GM21360 (cell line): ENCODE results near the gene CRISP2.

Source experiments
- ATAC-seq: cut with Tn5 transposase; IDR thresholded peaks from one replicate; pipeline ENCODE4 v1.9.1; 2021; ENCODE audit warnings: mild to moderate bottlenecking, moderate library complexity; ENCODE audit not compliant: unreplicated experiment

The CRISP2 gene

DNA sequence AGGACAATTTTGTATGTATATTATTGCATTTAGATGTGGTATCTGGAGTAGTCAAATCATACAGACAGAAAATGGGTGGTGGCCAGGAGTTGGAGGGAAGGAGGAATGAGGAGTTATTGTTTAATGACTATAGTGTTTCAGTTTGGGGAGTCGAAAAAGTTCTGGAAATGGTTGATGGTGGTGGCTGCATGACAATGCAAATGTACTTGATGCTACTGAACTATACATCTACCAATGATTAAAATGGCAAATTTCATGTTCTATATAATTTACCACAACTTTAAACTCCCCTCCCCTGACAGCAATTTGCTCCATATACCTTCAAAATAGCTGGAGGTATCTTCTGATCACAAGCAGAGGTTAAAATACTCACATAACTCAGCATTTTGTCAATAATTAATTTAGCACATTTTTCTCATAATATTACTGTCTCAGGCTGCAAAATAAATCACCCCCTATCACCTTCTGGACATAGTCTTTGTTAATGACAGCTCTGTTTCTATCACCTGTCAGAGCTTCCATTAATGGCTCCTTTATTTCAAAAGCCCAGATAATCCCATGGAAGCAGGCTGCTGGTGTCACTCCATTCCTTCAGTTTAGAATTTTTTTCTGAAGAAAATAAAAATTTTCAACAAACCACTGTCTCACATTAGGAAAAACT lies 51.0 kb downstream of the CRISP2 start:
- no peak for ATAC-seq

DNA sequence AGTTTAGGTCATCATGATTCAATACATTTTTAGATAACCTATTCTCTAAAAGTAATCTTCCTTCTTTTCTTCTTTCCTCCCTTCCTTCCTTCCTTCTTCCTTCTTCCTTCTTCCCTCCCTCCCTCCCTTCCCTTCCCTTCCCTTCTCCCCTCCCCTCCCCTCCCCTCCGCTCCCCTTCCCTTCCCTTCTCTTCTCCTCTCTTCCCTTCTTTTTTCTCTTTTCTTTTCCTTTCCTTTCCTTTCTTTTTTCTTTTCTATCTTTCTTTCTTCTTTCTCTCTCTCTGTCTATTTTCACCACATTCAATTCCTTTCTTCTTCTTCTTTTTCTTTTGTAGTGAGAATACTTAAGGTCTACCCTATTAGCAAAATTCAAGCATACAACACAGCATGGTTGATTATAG lies 59.4 kb downstream of the CRISP2 start:
- no peak for ATAC-seq

DNA sequence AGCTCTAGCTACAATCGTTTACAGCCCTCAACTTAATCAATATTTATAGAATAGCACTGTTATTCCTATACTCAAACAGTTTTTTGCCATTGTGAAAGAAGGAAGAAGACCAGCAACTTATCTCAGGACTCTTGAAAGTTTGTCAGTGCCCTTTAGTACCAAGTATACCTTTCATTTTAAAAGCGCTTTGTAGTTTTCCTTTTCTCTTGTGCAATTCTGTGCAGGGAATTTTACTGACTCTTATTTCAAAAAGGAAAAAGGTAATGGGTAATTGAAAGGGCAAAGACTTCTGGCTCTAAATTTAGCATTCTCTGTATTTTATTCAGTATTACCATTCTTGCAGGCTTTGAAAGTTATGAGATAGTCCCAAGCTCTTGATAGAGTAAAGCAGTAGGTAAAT lies 59.9 kb downstream of the CRISP2 start:
- ATAC-seq = no peak

DNA sequence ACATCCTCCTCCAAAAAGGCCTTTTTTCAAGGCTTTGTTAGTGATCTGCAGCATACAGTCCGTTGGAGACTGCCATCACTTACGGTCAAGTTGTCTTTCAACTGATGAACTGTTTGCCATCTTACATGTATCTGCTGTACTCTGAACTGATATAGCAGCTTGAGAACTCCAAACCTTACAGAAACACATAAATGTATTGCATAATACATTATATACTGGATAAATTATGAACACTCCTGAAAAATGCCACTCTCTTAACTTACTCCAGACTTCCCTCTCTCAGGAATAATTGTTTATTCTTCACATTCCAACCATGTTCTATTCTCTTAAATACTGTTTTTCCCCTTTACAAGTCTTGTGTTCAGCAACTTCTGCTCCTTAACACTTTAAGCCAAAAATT lies 62.1 kb downstream of the CRISP2 start:
- ATAC-seq = no peak

DNA sequence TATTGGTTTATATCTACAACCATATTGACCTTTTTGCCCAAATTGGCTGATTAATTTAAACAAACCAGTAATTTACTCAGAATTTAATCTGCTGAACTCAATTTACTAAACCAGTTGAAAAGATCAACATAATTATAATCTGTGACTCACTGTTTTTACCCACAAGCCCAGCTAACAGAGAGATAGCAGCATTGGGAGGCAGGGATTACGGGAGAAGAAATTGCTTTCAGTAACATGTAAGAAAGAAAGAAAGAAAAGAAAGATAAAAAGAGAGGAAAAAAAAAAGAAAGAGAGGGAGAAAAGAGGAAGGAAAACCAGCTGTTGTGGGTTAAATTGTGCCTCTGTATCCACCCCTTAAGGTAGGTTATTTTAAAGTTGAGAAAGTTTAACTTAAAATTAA lies 63.4 kb downstream of the CRISP2 start:
- no peak for ATAC-seq

DNA sequence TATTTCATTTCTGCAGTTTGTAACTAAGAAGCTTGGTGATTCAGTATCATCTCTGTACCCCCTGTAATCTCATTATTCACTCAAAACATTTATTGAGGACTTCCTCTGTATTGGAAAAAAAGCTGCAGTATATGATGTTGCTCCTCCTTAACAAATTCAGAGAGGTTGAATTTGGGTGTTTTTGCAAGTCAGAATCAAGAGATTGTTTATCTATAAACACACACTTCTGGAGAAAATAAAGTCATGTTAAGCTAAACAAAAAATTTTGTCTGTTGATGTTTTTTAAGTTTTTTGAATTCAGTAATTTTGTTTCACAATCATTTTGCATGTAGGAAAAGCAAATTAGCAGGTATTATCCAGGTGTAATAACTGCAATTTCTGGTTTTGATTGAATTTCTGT lies 65.3 kb downstream of the CRISP2 start:
- ATAC-seq = no peak

DNA sequence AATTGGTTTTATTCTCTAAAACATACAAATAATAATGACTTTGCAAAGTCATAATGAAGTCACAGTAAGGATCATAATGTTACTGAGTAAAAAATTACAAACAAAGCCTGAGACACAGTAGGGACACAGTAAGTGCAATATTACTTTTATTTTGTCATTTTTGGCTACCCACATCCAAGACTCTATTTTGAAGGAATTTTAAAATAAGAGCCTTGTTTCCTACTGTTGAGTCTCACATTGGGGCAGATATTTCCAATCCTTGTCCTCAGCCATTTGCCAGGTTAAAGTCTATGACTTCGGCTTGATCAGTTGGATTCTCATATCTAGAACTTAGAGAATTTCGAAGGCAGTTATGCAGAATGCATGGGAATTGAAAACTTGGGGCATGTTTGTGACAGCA lies 65.9 kb downstream of the CRISP2 start:
- no peak for ATAC-seq

DNA sequence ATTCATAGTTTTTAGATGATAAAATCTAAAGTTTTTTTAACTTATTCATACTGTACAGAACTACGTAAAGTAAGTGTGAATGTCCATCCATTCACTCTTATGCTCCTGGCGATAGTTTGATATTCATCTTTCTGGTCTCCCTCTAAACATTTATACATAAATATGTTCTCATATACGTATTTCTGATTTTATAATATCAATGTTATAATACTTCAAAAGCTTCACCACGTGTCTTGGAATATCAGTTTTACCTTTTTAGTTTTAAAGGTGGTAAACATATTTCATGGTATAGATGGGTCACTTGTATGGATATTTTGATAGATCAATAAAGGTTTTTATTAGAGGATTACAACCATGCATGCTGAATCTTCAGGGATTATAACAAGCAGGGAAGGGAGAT lies 66.4 kb downstream of the CRISP2 start:
- no peak for ATAC-seq

DNA sequence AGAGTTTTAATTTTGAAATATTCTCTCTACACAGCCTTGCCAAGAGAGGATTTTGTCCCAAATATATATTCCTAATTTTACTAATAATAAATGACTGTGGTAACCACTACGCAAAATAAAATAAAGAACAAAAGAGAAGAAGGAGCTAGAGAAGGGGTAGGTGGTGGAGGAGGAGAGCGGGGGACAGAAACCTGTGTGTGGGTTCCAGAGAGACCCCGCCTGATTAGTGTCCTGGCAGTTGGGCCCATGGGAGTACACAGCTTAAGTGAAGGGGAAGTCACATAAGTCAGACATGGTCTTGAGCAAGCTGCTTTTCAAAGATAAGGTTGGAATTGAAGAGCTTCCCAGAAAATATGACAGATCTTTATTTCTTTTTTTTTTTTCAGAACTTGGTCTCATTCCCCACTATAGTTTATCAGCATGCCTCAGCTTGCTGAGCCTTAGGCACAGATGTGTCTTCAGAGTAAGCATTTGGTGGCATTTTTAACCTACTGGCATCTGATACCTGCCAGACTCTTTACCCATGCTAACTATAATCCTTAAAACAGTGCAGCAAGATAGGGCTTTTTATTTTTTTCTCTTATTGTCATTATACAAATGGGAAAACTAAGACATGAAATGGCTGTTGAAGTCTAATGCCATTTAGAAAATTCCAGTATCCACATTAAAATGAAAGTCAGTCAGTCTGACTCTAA lies 67.1 kb downstream of the CRISP2 start:
- no peak for ATAC-seq

DNA sequence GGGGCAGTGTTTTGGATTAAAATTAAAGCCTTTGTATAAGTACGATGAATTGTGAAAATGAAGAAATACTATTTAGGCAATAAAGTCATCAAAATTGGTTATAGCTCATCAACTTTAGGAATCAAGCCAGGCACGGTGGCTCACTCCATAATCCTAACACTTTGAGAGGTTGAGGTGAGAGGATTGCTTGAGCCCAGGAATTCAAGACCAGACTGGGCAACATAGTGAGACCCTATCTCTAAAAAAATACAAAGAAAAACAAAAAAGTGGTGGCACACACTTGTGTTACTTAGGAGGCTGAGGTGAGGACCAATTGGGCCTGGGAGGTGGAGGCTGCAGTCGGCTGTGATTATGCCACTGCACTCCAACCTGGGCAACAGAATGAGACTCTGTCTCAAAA lies 68.2 kb downstream of the CRISP2 start:
- ATAC-seq = no peak
